ENCODE data around the gene MPRIP.

Gene MPRIP

DNA sequence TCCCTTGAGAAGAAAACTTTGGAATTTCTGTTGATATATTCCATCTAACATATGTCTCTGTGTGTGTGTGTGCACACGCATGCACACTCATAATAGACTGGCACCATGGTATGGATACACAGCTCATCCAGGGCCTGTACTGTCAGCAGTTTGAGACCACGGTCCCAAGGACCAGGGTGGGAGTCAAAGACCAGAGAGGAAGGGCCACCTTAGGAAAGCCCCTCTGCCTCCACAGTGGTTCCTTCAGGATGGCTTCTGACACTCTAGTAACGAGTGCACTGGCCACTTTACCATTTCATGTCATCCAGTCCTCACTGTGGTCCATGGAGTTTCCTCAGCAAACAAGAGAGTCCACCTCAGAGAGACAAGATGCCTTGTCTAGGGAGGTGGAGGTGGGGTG lies 82.1 kb downstream of the MPRIP start:
- H4K8ac ChIP-seq (ENCODE audit: low read depth, low read length): no peak overlapping the region
- H3K79me2 ChIP-seq (ENCODE audit: control insufficient read depth, insufficient read depth, low read length): peaks cover 18% of the 10 kb centered on the region
- no peak overlapping the region for H3K56ac ChIP-seq (ENCODE audit: low read length)
- no peak for DNase-seq
- no peaks in the 10 kb centered on the region for H3K4me1 ChIP-seq (ENCODE audit: control insufficient read depth, low read depth, low read length)
- no peak overlapping the region for H2AK5ac ChIP-seq (ENCODE audit: low read length)
- H3K27me3 ChIP-seq (ENCODE audit: insufficient read depth, low read length, poor library complexity): no peaks in the 10 kb centered on the region
- H4K5ac ChIP-seq (ENCODE audit: low read length): no peak overlapping the region
- no peak overlapping the region for H3K9ac ChIP-seq (ENCODE audit: low read length)
- H3K4ac ChIP-seq (ENCODE audit: low read depth, low read length): no peak overlapping the region
- no peak overlapping the region for H2BK15ac ChIP-seq (replicated peaks; ENCODE audit: low read depth)
- peaks cover 42% of the 10 kb centered on the region for H3K79me1 ChIP-seq (ENCODE audit: low read length)
- no peak overlapping the region for H2BK120ac ChIP-seq (ENCODE audit: low read depth, low read length)
- WGBS (ENCODE audit: extremely low coverage, insufficient coverage, low lambda C conversion rate): no CpG with 5 or more reads among the region's 3 CpGs
- no peak overlapping the region for H3K27ac ChIP-seq (ENCODE audit: low read depth, low read length)
- no peak overlapping the region for H3K4me2 ChIP-seq (ENCODE audit: low read length)
- H3K36me3 ChIP-seq (ENCODE audit: control insufficient read depth, insufficient read depth, low read length): no peaks in the 10 kb centered on the region
- no peak overlapping the region for H3K23ac ChIP-seq (ENCODE audit: low read length)
- no peak overlapping the region for H2BK5ac ChIP-seq (ENCODE audit: low read length)
- H3K4me3 ChIP-seq (ENCODE audit: low read length): no peak overlapping the region
- no peak overlapping the region for H3K18ac ChIP-seq (ENCODE audit: low read length)

DNA sequence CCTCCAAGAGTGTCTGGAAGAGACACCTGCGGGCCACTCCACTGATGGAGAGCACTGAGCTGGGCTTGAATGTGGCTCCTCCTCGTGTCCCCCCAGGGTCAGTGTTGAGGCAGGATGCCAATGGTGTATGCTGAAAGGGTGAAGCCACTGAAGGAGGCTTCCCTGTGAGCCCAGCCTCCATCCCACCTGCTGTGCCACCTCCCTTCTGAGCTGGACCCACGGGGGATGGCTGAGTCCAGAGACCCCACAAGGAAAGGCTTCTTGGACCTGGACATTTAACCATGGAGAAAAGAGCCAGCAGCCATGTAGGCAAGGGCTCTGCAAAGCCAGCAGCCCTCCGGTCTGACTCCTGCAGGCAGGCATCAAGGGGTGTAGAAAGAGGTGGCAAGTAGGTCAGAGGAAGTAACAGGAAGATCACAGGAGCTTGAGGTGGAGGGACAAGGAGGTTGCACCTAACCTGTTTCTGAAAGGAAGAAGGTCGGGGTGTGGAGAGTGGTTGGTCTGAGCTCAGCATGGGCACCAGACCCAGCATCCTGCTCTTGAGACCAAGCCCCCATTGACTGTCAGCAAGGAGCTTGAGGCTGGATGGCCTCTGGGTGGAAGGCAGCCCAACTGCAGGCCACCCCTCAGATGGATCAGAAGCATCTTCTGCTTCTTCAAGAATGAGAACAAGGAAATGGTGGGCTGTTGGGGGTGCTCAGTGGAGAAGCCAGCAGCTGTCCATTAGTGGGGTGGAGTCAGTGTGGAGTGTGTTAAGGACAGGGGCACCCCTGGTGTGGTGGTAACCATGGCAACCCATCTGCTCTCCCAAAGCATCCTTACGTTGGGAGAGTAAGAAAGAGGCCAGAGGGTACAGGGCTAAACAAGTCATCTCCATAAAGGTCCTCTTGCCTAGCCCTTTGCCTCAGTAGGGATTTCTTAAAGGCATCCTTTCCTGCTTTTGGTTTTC lies 83.2 kb downstream of the MPRIP start:
- Histone ChIP-seq H4K8ac (ENCODE audit: low read depth, low read length) (no peak overlapping the region), H2BK15ac (replicated peaks; ENCODE audit: low read depth) (no peak overlapping the region), H3K36me3 (ENCODE audit: control insufficient read depth, insufficient read depth, low read length) (peaks cover 2% of the 10 kb centered on the region), H3K27ac (ENCODE audit: low read depth, low read length) (no peak overlapping the region), H2AK5ac (ENCODE audit: low read length) (no peak overlapping the region), H4K5ac (ENCODE audit: low read length) (no peak overlapping the region), H3K79me2 (ENCODE audit: control insufficient read depth, insufficient read depth, low read length) (peaks cover 11% of the 10 kb centered on the region), H3K4me2 (ENCODE audit: low read length) (no peak overlapping the region), H3K9ac (ENCODE audit: low read length) (no peak overlapping the region), H3K4ac (ENCODE audit: low read depth, low read length) (no peak overlapping the region), H3K4me1 (ENCODE audit: control insufficient read depth, low read depth, low read length) (no peaks in the 10 kb centered on the region), H3K18ac (ENCODE audit: low read length) (no peak overlapping the region), H3K27me3 (ENCODE audit: insufficient read depth, low read length, poor library complexity) (no peaks in the 10 kb centered on the region), H3K79me1 (ENCODE audit: low read length) (peaks cover 35% of the 10 kb centered on the region), H2BK120ac (ENCODE audit: low read depth, low read length) (no peak overlapping the region), H3K56ac (ENCODE audit: low read length) (no peak overlapping the region), H3K23ac (ENCODE audit: low read length) (no peak overlapping the region), H2BK5ac (ENCODE audit: low read length) (no peak overlapping the region), H3K4me3 (ENCODE audit: low read length) (no peak overlapping the region)
- no CpG with 5 or more reads among the region's 6 CpGs for WGBS (ENCODE audit: extremely low coverage, insufficient coverage, low lambda C conversion rate)
- DNase-seq: no peak

DNA sequence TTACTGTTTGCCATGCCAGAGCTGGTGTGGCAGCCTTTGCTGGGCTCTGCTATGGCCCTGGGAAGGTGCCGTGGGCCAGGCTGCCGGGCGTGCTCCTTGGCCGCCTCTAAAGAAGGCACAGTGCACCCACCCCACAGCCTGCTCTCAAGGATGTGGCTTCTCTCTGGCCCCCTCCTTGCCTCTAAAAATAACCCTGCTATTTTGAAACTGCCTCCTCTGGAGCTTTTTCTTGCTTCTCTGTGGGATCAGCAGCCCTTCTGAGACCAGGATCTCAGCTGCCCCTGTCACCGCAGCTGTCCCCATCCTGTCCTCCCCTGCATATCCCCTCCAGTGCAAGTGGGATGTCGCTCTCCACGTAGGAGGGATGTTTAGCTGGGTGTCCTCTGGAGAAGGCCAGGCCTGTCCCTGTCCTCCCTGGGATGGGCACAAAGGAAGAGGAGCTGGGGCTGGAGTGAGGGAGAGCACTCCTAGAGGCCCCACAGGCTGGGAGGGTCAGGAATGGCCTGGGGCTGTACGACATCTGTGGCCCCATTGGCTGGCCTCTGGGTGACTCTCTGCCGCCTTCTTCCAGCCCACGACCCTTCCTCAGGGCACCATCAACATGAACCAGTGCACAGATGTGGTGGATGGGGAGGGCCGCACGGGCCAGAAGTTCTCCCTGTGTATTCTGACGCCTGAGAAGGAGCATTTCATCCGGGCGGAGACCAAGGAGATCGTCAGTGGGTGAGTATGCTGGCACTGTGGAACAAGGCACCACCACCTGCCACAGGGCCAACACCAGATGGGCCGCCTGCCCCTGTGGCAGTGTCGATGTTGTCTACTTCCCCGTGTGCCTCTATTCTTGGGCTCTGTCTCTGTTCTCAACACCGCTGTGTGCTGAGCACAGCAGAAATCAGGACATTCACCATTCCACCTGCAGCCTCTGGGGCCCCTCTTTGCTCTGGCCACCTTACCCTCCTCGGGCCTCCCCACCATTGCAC lies 84.2 kb downstream of the MPRIP start:
- peaks cover 4% of the 10 kb centered on the region for H3K79me2 ChIP-seq (ENCODE audit: control insufficient read depth, insufficient read depth, low read length)
- H3K27ac ChIP-seq (ENCODE audit: low read depth, low read length): no peak overlapping the region
- H4K5ac ChIP-seq (ENCODE audit: low read length): no peak overlapping the region
- H3K4me2 ChIP-seq (ENCODE audit: low read length): no peak overlapping the region
- H2BK120ac ChIP-seq (ENCODE audit: low read depth, low read length): no peak overlapping the region
- no peak overlapping the region for H3K56ac ChIP-seq (ENCODE audit: low read length)
- no CpG with 5 or more reads among the region's 21 CpGs for WGBS (ENCODE audit: extremely low coverage, insufficient coverage, low lambda C conversion rate)
- no peak overlapping the region for H2BK15ac ChIP-seq (replicated peaks; ENCODE audit: low read depth)
- no peak overlapping the region for H3K4me3 ChIP-seq (ENCODE audit: low read length)
- no peak overlapping the region for H3K18ac ChIP-seq (ENCODE audit: low read length)
- H3K9ac ChIP-seq (ENCODE audit: low read length): no peak overlapping the region
- peaks cover 26% of the 10 kb centered on the region for H3K79me1 ChIP-seq (ENCODE audit: low read length)
- no peak overlapping the region for H3K23ac ChIP-seq (ENCODE audit: low read length)
- no peak for DNase-seq
- H4K8ac ChIP-seq (ENCODE audit: low read depth, low read length): no peak overlapping the region
- no peak overlapping the region for H3K4ac ChIP-seq (ENCODE audit: low read depth, low read length)
- H3K27me3 ChIP-seq (ENCODE audit: insufficient read depth, low read length, poor library complexity): no peaks in the 10 kb centered on the region
- no peaks in the 10 kb centered on the region for H3K4me1 ChIP-seq (ENCODE audit: control insufficient read depth, low read depth, low read length)
- no peak overlapping the region for H2BK5ac ChIP-seq (ENCODE audit: low read length)
- H2AK5ac ChIP-seq (ENCODE audit: low read length): no peak overlapping the region
- peaks cover 3% of the 10 kb centered on the region for H3K36me3 ChIP-seq (ENCODE audit: control insufficient read depth, insufficient read depth, low read length)

DNA sequence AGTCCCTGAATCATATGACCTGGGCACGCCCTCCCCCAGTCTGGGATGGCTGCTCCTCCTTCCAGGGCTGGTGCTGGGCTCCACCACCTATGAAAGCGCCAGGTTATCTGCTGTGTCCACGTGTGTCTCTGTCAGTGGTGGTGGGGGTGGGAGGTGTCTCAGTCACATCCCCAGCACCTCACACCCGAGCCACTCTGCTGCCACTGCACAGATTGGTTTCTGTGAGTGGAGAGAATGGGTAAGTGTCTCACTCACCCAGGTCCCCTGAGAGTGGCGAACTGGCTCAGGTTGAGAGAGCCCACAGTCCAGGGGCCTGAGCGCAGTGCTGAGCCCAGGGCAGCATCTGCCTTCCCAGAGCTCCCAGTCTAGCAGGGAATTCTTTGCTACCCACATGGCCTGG lies 84.9 kb downstream of the MPRIP start:
- no peak overlapping the region for H3K9ac ChIP-seq (ENCODE audit: low read length)
- H3K4me2 ChIP-seq (ENCODE audit: low read length): no peak overlapping the region
- H4K8ac ChIP-seq (ENCODE audit: low read depth, low read length): no peak overlapping the region
- no peak overlapping the region for H3K56ac ChIP-seq (ENCODE audit: low read length)
- no peak overlapping the region for H2BK5ac ChIP-seq (ENCODE audit: low read length)
- no peak overlapping the region for H3K4me3 ChIP-seq (ENCODE audit: low read length)
- H2BK15ac ChIP-seq (replicated peaks; ENCODE audit: low read depth): no peak overlapping the region
- no peak overlapping the region for H2AK5ac ChIP-seq (ENCODE audit: low read length)
- no peak overlapping the region for H3K27ac ChIP-seq (ENCODE audit: low read depth, low read length)
- peaks cover 25% of the 10 kb centered on the region for H3K79me1 ChIP-seq (ENCODE audit: low read length)
- no peak overlapping the region for H3K18ac ChIP-seq (ENCODE audit: low read length)
- no peak overlapping the region for H3K4ac ChIP-seq (ENCODE audit: low read depth, low read length)
- no peaks in the 10 kb centered on the region for H3K27me3 ChIP-seq (ENCODE audit: insufficient read depth, low read length, poor library complexity)
- H4K5ac ChIP-seq (ENCODE audit: low read length): no peak overlapping the region
- H3K23ac ChIP-seq (ENCODE audit: low read length): no peak overlapping the region
- no peaks in the 10 kb centered on the region for H3K4me1 ChIP-seq (ENCODE audit: control insufficient read depth, low read depth, low read length)
- WGBS (ENCODE audit: extremely low coverage, insufficient coverage, low lambda C conversion rate): no CpG with 5 or more reads among the region's 6 CpGs
- H2BK120ac ChIP-seq (ENCODE audit: low read depth, low read length): no peak overlapping the region
- peaks cover 5% of the 10 kb centered on the region for H3K36me3 ChIP-seq (ENCODE audit: control insufficient read depth, insufficient read depth, low read length)
- peaks cover 4% of the 10 kb centered on the region for H3K79me2 ChIP-seq (ENCODE audit: control insufficient read depth, insufficient read depth, low read length)
- DNase-seq: no peak

DNA sequence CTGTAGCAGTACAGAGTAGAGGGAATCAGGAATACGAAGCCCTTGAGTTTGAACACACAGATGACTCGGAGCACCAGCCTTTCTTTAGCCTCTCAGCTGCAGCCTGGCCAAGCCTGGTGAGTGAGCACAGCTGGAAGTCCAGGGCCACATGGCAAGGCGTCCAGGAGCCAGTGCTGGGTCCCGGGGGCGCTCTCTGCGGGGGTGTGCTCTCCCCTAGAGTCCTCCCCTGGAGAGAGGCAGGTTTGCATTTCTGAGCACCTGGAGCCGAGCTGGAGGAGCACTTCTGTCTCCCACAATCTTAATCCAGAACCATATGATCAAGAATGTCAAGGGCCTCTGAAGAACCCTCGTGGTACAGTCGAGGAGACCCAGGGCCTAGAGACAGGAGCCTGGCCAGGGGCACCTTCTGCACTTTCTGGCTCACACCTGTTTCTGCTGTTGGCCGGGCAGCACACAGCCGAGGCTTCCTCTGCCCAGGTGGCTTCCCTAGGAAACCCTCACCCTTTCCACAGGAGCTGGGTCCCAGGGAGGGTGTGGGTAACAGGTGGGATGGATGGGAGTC lies 85.6 kb downstream of the MPRIP start:
- Histone ChIP-seq H2AK5ac (ENCODE audit: low read length) (no peak overlapping the region), H3K4me1 (ENCODE audit: control insufficient read depth, low read depth, low read length) (no peaks in the 10 kb centered on the region), H3K4me2 (ENCODE audit: low read length) (no peak overlapping the region), H3K79me2 (ENCODE audit: control insufficient read depth, insufficient read depth, low read length) (peaks cover 2% of the 10 kb centered on the region), H3K9ac (ENCODE audit: low read length) (no peak overlapping the region), H3K79me1 (ENCODE audit: low read length) (peaks cover 21% of the 10 kb centered on the region), H4K8ac (ENCODE audit: low read depth, low read length) (no peak overlapping the region), H2BK120ac (ENCODE audit: low read depth, low read length) (no peak overlapping the region), H3K27me3 (ENCODE audit: insufficient read depth, low read length, poor library complexity) (no peaks in the 10 kb centered on the region), H3K18ac (ENCODE audit: low read length) (no peak overlapping the region), H3K56ac (ENCODE audit: low read length) (no peak overlapping the region), H2BK5ac (ENCODE audit: low read length) (no peak overlapping the region), H2BK15ac (replicated peaks; ENCODE audit: low read depth) (no peak overlapping the region), H3K27ac (ENCODE audit: low read depth, low read length) (no peak overlapping the region), H3K36me3 (ENCODE audit: control insufficient read depth, insufficient read depth, low read length) (peaks cover 5% of the 10 kb centered on the region), H3K4me3 (ENCODE audit: low read length) (no peak overlapping the region), H3K23ac (ENCODE audit: low read length) (no peak overlapping the region), H4K5ac (ENCODE audit: low read length) (no peak overlapping the region), H3K4ac (ENCODE audit: low read depth, low read length) (no peak overlapping the region)
- no CpG with 5 or more reads among the region's 11 CpGs for WGBS (ENCODE audit: extremely low coverage, insufficient coverage, low lambda C conversion rate)
- no peak for DNase-seq
